ENCODE results near the gene NBEA. TPM values are rescaled to one million over a fixed set of nuclear protein-coding genes. Genes with fewer than 3 reads are reported as not detected.

Gene NBEA, protein sequence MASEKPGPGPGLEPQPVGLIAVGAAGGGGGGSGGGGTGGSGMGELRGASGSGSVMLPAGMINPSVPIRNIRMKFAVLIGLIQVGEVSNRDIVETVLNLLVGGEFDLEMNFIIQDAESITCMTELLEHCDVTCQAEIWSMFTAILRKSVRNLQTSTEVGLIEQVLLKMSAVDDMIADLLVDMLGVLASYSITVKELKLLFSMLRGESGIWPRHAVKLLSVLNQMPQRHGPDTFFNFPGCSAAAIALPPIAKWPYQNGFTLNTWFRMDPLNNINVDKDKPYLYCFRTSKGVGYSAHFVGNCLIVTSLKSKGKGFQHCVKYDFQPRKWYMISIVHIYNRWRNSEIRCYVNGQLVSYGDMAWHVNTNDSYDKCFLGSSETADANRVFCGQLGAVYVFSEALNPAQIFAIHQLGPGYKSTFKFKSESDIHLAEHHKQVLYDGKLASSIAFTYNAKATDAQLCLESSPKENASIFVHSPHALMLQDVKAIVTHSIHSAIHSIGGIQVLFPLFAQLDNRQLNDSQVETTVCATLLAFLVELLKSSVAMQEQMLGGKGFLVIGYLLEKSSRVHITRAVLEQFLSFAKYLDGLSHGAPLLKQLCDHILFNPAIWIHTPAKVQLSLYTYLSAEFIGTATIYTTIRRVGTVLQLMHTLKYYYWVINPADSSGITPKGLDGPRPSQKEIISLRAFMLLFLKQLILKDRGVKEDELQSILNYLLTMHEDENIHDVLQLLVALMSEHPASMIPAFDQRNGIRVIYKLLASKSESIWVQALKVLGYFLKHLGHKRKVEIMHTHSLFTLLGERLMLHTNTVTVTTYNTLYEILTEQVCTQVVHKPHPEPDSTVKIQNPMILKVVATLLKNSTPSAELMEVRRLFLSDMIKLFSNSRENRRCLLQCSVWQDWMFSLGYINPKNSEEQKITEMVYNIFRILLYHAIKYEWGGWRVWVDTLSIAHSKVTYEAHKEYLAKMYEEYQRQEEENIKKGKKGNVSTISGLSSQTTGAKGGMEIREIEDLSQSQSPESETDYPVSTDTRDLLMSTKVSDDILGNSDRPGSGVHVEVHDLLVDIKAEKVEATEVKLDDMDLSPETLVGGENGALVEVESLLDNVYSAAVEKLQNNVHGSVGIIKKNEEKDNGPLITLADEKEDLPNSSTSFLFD (N-terminal part only)
- 1.7 to 2.6 TPM (median 2.1 TPM) in 5 replicates for total RNA-seq (2022; extraction: Qiagen RNA extraction)

GRCh38 chr13:34941835-34942731 is at the start of gene NBEA:
Gene NBEA, plus strand, starts transcription at chr13:34942270. Its CDS starts 551 bp downstream, at chr13:34942821.

DNA sequence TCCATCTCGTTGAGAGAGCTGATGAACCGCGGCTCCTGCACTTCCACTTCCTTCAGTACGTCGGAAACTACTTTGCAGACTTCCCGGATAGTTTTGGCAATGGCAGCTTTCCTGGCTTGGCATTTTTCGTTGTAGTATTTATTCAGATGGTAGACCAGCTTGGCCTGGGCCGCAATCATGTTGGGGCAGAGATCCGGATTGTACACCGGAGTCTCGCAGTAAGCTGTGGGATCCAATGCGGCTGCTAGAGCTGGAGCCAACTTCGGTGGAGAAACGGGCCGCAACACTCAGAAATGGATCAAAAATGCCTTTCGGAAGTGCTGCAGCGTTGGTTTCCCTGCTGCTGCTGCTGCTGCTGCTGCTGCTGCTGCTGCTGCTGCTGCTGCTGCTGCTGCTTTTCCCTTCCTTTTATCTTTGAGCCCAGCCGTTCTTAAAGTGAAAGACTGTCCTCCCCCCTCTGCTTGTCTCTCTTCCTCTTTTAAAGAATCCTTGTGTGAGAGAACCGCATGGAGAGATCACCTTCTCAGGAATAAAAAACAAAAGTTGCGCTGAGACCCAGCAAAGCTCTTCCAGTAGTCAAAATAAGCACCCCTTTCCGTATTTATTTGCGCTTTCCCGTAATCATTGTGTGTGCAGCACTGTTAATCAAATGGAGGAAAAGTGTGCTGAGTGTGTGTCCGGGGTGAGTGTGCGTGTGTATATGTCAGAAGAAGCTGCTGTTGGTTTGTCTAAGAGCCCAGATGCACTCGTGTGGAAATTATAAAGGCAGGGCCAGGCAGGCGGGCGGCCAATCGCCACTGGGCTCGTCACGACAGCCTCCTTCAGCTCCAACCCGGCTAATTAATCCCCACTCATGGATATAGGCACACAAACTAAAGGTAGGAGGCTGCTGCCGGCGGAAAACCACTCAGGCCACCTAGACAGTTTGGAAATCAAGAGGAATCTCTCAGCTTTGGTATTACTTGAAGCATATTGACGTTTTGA is 534.2 kb downstream of the NBEA start, which contains the start of gene MAB21L1:
Gene MAB21L1 (minus strand): TSS at position 730 of the 984 bp plus-strand sequence. CDS start 551 bp downstream, at position 179.

Measured in A549 treated with CORT108297 at 1 μM for 4 hours (cell line).